GM23248 (cell line): ENCODE measurements around the gene ARHGAP25. TPM values are rescaled to one million over a fixed set of nuclear protein-coding genes. Genes with fewer than 3 reads are reported as not detected.

Experiments
- DNase-seq: peaks from one replicate; pipeline ENCODE4 v3.0.0-alpha.2; 2015
- H2AFZ ChIP-seq: fragments of 200-600 bp; sonication (generic); 2 replicates; pipeline ENCODE4 v1.6.1; 2016; ENCODE audit warnings: antibody characterized with exemption
- H3F3A ChIP-seq: fragments of 200-600 bp; sonication (generic); 2 replicates; pipeline ENCODE4 v1.6.1; 2016; ENCODE audit warnings: mild to moderate bottlenecking, antibody characterized with exemption, mixed run types; ENCODE audit not compliant: insufficient read depth
- H3K27ac ChIP-seq: fragments of 200-600 bp; sonication (generic); 2 replicates; pipeline ENCODE4 v1.5.1; 2016; ENCODE audit warnings: mild to moderate bottlenecking
- H3K27me3 ChIP-seq: fragments of 200-600 bp; sonication (generic); replicated peaks from 2 replicates; pipeline ENCODE4 v1.6.1; 2016; ENCODE audit warnings: mild to moderate bottlenecking; ENCODE audit not compliant: insufficient read depth
- H3K36me3 ChIP-seq: fragments of 200-600 bp; sonication (generic); 2 replicates; pipeline ENCODE4 v1.6.1; 2016; ENCODE audit warnings: low read depth, mild to moderate bottlenecking
- H3K4me1 ChIP-seq: fragments of 200-600 bp; sonication (generic); 2 replicates; pipeline ENCODE4 v1.6.1; 2016; ENCODE audit warnings: mild to moderate bottlenecking; ENCODE audit not compliant: insufficient read depth
- H3K4me2 ChIP-seq: fragments of 200-600 bp; sonication (generic); one replicate; pipeline ENCODE4 v1.6.1; 2016; ENCODE audit warnings: mild to moderate bottlenecking; ENCODE audit not compliant: unreplicated experiment
- H3K4me3 ChIP-seq: fragments of 200-600 bp; sonication (generic); 2 replicates; pipeline ENCODE4 v1.5.1; 2016; ENCODE audit warnings: mild to moderate bottlenecking
- H3K79me2 ChIP-seq: fragments of 200-600 bp; sonication (generic); 2 replicates; pipeline ENCODE4 v1.6.1; 2016; ENCODE audit warnings: mild to moderate bottlenecking; ENCODE audit not compliant: insufficient read depth
- H3K9ac ChIP-seq: fragments of 200-600 bp; sonication (generic); 2 replicates; pipeline ENCODE4 v1.6.1; 2016; ENCODE audit warnings: mild to moderate bottlenecking
- H3K9me2 ChIP-seq: fragments of 200-600 bp; sonication (generic); 2 replicates; pipeline ENCODE4 v1.6.1; 2016; ENCODE audit warnings: mixed run types, mild to moderate bottlenecking, moderate library complexity; ENCODE audit not compliant: insufficient read depth
- H3K9me3 ChIP-seq: fragments of 200-600 bp; sonication (generic); one replicate; pipeline ENCODE4 v1.6.1; 2017; ENCODE audit warnings: low read depth
- H4K20me1 ChIP-seq: fragments of 200-600 bp; sonication (generic); 2 replicates; pipeline ENCODE4 v1.6.0; 2016; ENCODE audit not compliant: insufficient read depth
- EZH2 ChIP-seq: fragments of 200-600 bp; sonication (generic); IDR thresholded peaks from 2 replicates; pipeline ENCODE4 v1.6.1; 2018; ENCODE audit warnings: antibody characterized with exemption, mild to moderate bottlenecking; ENCODE audit not compliant: insufficient read depth, poor library complexity, severe bottlenecking
- EZH2phosphoT487 ChIP-seq: fragments of 200-600 bp; sonication (generic); IDR thresholded peaks from 2 replicates; pipeline ENCODE4 v1.6.1; 2018; ENCODE audit warnings: antibody characterized with exemption, moderate library complexity, mild to moderate bottlenecking, low read depth; ENCODE audit not compliant: insufficient read depth
- WGBS, 2 experiments: methylation state at CpG; one replicate each; pipeline ENCODE4 v1.1.6; 2015 to 2017; ENCODE audit warnings: low lambda C conversion rate in 2 of 2, low coverage in 1 of 2; ENCODE audit errors: missing lambda C conversion rate in 2 of 2; 5-methylcytosine and 5-hydroxymethylcytosine counted together
- in situ Hi-C: fragments of 300-500 bp; cut with MboI; formaldehyde crosslinking; loops from 2 replicates; pipeline ENCODE4 v1.15.0; 2020
- polyA plus RNA-seq: library from polyadenylated mRNA; unstranded; fragments of >200 nt; fragmentation: Nextera tagmentation; extraction: Ambion mirVana; gene quantifications from 2 replicates; pipeline ENCODE4 v1.2.1, GENCODE V29; 2016
- total RNA-seq: library from RNA; depleted of rRNA; stranded (reverse); fragments of >200 nt; shearing (Covaris generic); gene quantifications from 2 replicates; pipeline ENCODE4 v1.2.3, GENCODE V29; 2014

ARHGAP25 gene
- total and polyA plus RNA-seq, 2 experiments from 2014 or later = not detected

DNA sequence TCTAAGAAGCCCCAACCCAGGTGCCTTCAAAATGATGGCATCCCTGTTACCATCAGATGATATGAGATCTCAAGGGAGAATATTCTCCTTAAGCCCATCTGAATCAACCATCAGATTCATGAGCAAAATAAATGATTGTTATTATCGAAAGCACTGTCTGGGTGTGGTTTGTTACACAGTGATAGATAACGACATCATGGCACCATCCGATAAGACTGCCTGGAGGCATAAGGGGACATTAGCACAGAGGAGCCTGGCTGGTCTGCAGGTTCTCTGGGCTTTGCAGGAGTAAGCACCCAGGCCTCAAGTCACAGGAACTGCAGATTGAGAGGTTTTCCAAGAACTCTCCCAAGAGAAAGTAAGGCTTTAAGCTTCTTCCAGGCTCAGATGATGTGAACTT lies 120.9 kb downstream of the ARHGAP25 start:
- no peaks in the 10 kb centered on the region for H4K20me1 ChIP-seq
- TF ChIP-seq EZH2 = no peak
- no peaks in the 10 kb centered on the region for H3K9me2 ChIP-seq
- no peak for DNase-seq
- no peaks in the 10 kb centered on the region for H3F3A ChIP-seq
- H2AFZ ChIP-seq = no peak overlapping the region
- H3K27me3 ChIP-seq = peaks cover 22% of the 10 kb centered on the region
- no peaks in the 10 kb centered on the region for H3K36me3 ChIP-seq
- no peak overlapping the region for H3K9ac ChIP-seq
- H3K9me3 ChIP-seq = no peaks in the 10 kb centered on the region
- in situ Hi-C loops = no loop called here
- no peaks in the 10 kb centered on the region for H3K79me2 ChIP-seq
- H3K4me3 ChIP-seq = no peak overlapping the region
- no peaks in the 10 kb centered on the region for H3K4me1 ChIP-seq
- no peak overlapping the region for H3K27ac ChIP-seq
- 55 to 61% methylated on average over 3 of the region's 3 CpGs for WGBS, 2 experiments
- H3K4me2 ChIP-seq = no peak overlapping the region

DNA sequence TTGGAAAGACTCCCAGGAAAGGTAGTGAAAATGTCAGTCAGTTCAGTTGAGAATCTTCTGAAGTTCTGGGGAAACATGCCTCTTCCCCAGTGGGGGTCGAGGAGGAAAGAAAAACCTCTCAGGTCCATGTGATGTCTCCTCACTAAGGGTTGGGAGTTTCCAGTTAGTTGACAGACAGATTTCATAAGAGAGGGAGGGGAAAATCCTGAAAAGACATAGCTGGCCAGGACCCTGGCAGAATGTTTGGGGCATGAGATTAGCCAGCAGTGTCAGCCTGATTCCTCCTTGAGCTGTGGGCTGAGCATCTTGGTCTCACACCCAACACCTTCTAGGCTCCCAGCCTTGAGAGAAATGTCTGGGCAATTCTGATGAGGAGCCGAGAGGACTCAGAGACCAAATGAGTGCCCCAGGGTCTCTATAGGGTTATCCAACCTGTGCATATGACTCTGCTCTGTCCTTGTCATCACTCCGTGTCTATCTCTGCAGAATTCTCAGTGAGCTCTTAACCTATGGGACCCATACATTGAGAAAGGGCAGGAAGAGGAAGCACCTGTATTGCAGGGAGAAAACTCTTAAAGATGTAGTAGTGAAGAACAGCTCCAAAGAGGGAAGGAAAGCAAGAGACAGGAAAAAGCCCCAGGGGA lies 122.7 kb downstream of the ARHGAP25 start:
- H3K4me2 ChIP-seq = no peak overlapping the region

DNA sequence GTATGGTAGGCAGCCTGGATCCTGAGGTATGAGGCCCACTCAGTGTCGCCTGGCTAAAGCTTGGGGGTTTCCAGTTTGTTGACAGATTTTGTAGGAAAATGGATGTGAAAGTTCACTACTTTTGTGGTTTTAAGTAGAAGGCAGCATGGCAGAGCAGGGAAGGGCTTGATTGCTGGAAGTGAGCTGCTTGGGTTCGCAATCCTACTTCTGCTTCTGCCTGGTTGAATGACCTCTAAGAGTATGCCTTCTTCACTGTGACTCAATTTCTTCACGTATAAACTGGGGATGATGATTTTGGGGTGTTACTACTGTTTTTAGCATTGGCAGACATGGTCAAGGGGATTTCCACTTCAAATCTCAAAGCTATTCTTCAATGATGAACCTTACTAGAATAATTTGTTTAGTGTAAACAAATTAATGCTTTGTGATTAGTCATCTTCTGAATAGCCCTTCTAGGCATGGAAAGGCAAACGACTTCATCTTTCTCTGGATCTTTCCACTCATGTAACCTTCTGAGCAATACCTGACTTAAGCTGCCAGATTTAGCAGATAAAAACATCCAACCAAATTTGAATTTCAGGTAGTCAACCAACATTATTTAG lies 123.3 kb downstream of the ARHGAP25 start:
- peaks cover 36% of the 10 kb centered on the region for H3K27me3 ChIP-seq
- no peaks in the 10 kb centered on the region for H3K79me2 ChIP-seq
- H3K4me1 ChIP-seq = no peaks in the 10 kb centered on the region
- DNase-seq = no peak
- no peaks in the 10 kb centered on the region for H3K36me3 ChIP-seq
- no peak overlapping the region for H3K9ac ChIP-seq
- no peaks in the 10 kb centered on the region for H3F3A ChIP-seq
- 54% methylated on average over 4 of the region's 4 CpGs for WGBS, 2 experiments
- no peak overlapping the region for H3K4me2 ChIP-seq
- TF ChIP-seq EZH2 = no peak
- no peak for TF ChIP-seq EZH2phosphoT487
- H2AFZ ChIP-seq = no peak overlapping the region
- H4K20me1 ChIP-seq = no peaks in the 10 kb centered on the region
- no peak overlapping the region for H3K27ac ChIP-seq
- H3K9me3 ChIP-seq = no peaks in the 10 kb centered on the region
- in situ Hi-C loops = no loop called here
- no peaks in the 10 kb centered on the region for H3K9me2 ChIP-seq
- no peak overlapping the region for H3K4me3 ChIP-seq

More for the DNA sequence above, 122.7 kb downstream of the ARHGAP25 start:
- H3K27ac ChIP-seq = no peak overlapping the region
- H3K36me3 ChIP-seq = no peaks in the 10 kb centered on the region
- H3K9me3 ChIP-seq = no peaks in the 10 kb centered on the region
- TF ChIP-seq EZH2phosphoT487 (no peak), EZH2 (no peak)
- H3F3A ChIP-seq = no peaks in the 10 kb centered on the region
- no peaks in the 10 kb centered on the region for H3K9me2 ChIP-seq
- WGBS, 2 experiments = 48 to 56% methylated on average over 3 of the region's 3 CpGs
- in situ Hi-C loops = no loop called here
- H3K9ac ChIP-seq = no peak overlapping the region
- H3K4me1 ChIP-seq = no peaks in the 10 kb centered on the region
- no peak overlapping the region for H3K4me3 ChIP-seq
- H4K20me1 ChIP-seq = no peaks in the 10 kb centered on the region
- no peak overlapping the region for H2AFZ ChIP-seq
- DNase-seq = no peak
- H3K79me2 ChIP-seq = no peaks in the 10 kb centered on the region
- peaks cover 33% of the 10 kb centered on the region for H3K27me3 ChIP-seq

DNA sequence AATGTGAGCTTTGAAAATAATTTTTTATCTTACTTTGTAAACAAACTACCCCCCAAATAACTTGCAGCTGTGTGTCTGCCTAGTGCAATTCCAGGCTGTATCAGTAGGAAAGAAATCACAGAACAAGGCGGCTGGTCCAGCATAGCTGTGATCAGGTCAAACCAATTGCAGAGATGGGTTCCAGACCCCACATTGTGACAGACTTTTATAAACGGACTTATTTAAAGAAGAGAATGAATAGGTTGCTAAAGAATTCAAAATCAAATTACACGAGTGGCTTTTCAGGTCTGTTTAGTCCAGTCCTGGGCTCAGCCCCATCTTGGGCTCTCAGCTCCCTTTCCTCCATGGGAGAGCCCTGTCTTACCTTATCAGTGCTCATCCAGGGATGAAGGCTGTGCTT lies 125.5 kb downstream of the ARHGAP25 start:
- Histone ChIP-seq H3K36me3 (no peaks in the 10 kb centered on the region), H3K79me2 (no peaks in the 10 kb centered on the region), H3K27me3 (peaks cover 48% of the 10 kb centered on the region), H3K9ac (no peak overlapping the region), H3K4me2 (no peak overlapping the region), H3K4me3 (no peak overlapping the region), H4K20me1 (no peaks in the 10 kb centered on the region), H3F3A (no peaks in the 10 kb centered on the region), H3K4me1 (no peaks in the 10 kb centered on the region), H3K27ac (no peak overlapping the region), H3K9me3 (no peaks in the 10 kb centered on the region), H2AFZ (no peak overlapping the region), H3K9me2 (no peaks in the 10 kb centered on the region)
- no peak for TF ChIP-seq EZH2
- TF ChIP-seq EZH2phosphoT487 = no peak
- DNase-seq = no peak
- in situ Hi-C loops = no loop called here
- WGBS, 2 experiments = 47 to 59% methylated on average over 3 of the region's 3 CpGs

DNA sequence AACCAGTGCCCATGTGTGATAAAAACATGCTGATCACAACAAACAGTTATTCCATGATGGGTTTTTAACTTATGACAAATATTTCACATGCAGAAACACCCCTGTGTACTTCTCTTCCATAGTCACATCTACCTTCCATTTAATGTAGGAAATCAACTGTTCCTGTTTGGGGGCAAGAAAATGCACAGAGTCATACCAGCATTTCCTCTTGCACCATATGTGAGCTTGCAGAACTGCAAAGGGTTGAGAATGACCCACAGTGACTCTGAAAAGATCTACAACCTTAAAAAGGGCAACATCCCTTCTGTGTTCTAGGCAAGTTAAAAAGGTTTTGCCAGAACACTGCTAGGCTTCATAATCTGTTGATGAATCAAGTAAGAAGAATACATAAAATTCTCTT lies 126.7 kb downstream of the ARHGAP25 start:
- Histone ChIP-seq H3K27ac (no peak overlapping the region), H3K4me2 (no peak overlapping the region), H3K9me2 (no peaks in the 10 kb centered on the region), H3K36me3 (no peaks in the 10 kb centered on the region), H3K79me2 (no peaks in the 10 kb centered on the region), H3F3A (no peaks in the 10 kb centered on the region), H3K9ac (no peak overlapping the region), H3K27me3 (peaks cover 49% of the 10 kb centered on the region), H2AFZ (no peak overlapping the region), H3K4me1 (no peaks in the 10 kb centered on the region), H3K9me3 (no peaks in the 10 kb centered on the region), H3K4me3 (no peak overlapping the region), H4K20me1 (no peaks in the 10 kb centered on the region)
- no peak for DNase-seq
- TF ChIP-seq EZH2 (no peak), EZH2phosphoT487 (no peak)
- in situ Hi-C loops = no loop called here
